GM12878 (cell line): Measurements from ENCODE around the gene CDK17. TPM values are rescaled to one million over a fixed set of nuclear protein-coding genes. Genes with fewer than 3 reads are reported as not detected.

ENCODE experiments used
- ATAC-seq: fragments of 200-7000 bp; cut with Tn5 transposase; 3 replicates; pipeline ENCODE4 v1.9.1; 2020; ENCODE audit warnings: mild to moderate bottlenecking, moderate library complexity
- BruUV-seq: library from RNA; stranded (reverse); fragments of 400-500 nt; replicated peaks from 2 replicates; lab custom pipeline; 2021; lab: Mats Ljungman, UMichigan
- CTCF ChIA-PET: fragments of 300-600 bp; sonication (Branson Sonifier 250); formaldehyde crosslinking; extraction: SDS; loops from one replicate; lab custom pipeline; 2021; ENCODE audit warnings: inconsistent platforms; lab: Yijun Ruan, JAX
- POLR2A ChIA-PET: fragments of 350-600 bp; formaldehyde crosslinking; extraction: SDS; loops from one replicate; lab custom pipeline; 2021; ENCODE audit warnings: inconsistent platforms; lab: Charles Lee
- RAD21 ChIA-PET: fragments of 300-600 bp; sonication (Branson Sonifier 250); formaldehyde crosslinking; loops from one replicate; lab custom pipeline; 2023; ENCODE audit warnings: antibody characterized with exemption; ENCODE audit not compliant: unreplicated experiment; lab: Charles Lee
- SMC1A ChIA-PET: fragments of 300-600 bp; sonication (Branson Sonifier 250); formaldehyde crosslinking; loops from one replicate; lab custom pipeline; 2023; ENCODE audit not compliant: unreplicated experiment, uncharacterized antibody; lab: Charles Lee
- DNase-seq: peaks from one replicate; pipeline ENCODE4 v3.0.0-alpha.2; 2011; ENCODE audit warnings: low read depth, low spot score
- FAIRE-seq: peaks from 3 replicates; lab custom pipeline; 2011; peaks lifted over from hg19 to GRCh38; lab: Jason Lieb, UNC
- H2AFZ ChIP-seq: 2 replicates; pipeline ENCODE4 v1.6.0; 2011; ENCODE audit warnings: low read depth, low read length, control low read depth; ENCODE audit not compliant: control insufficient read depth
- H3K27ac ChIP-seq: 2 replicates; pipeline ENCODE4 v1.5.1; 2011; ENCODE audit warnings: control low read depth; ENCODE audit not compliant: control insufficient read depth, insufficient read depth
- H3K27me3 ChIP-seq, 2 experiments: replicated peaks in 1 of 2; 2 replicates each; pipeline versions ENCODE4 v1.6.0 to v1.6.1; 2011; ENCODE audit warnings: low read length in 1 of 2; ENCODE audit not compliant: control insufficient read depth in 2 of 2, insufficient read depth in 2 of 2
- H3K36me3 ChIP-seq, 2 experiments: 2 replicates each; pipeline ENCODE4 v1.5.1; 2011; ENCODE audit warnings: low read length in 1 of 2; ENCODE audit not compliant: control insufficient read depth in 2 of 2, insufficient read depth in 2 of 2
- H3K4me1 ChIP-seq: 2 replicates; pipeline ENCODE4 v1.6.1; 2011; ENCODE audit warnings: mild to moderate bottlenecking, low read length, moderate library complexity, mixed read lengths; ENCODE audit not compliant: control insufficient read depth, insufficient read depth
- H3K4me2 ChIP-seq: 2 replicates; pipeline ENCODE4 v1.6.0; 2011; ENCODE audit warnings: control low read depth; ENCODE audit not compliant: control insufficient read depth, insufficient read depth
- H3K4me3 ChIP-seq: fragments of 200-600 bp; sonication (generic); 2 replicates; pipeline ENCODE4 v1.5.1; 2016
- H3K79me2 ChIP-seq: 2 replicates; pipeline ENCODE4 v1.6.0; 2011; ENCODE audit warnings: low read length; ENCODE audit not compliant: control insufficient read depth, insufficient read depth
- H3K9ac ChIP-seq: 2 replicates; pipeline ENCODE4 v1.8.0; 2011; ENCODE audit warnings: low read length, control low read depth, mixed read lengths; ENCODE audit not compliant: control insufficient read depth, insufficient read depth
- H3K9me3 ChIP-seq: replicated peaks from 3 replicates; pipeline ENCODE4 v1.5.1; 2011; ENCODE audit warnings: mild to moderate bottlenecking, low read length; ENCODE audit not compliant: control insufficient read depth, insufficient read depth
- H4K20me1 ChIP-seq: 2 replicates; pipeline ENCODE4 v1.6.0; 2011; ENCODE audit not compliant: control insufficient read depth, insufficient read depth
- ATF7 ChIP-seq: fragments of 450-650 bp; IDR thresholded peaks from 2 replicates; pipeline ENCODE4 v1.6.1; 2016; ENCODE audit warnings: low read depth, mild to moderate bottlenecking
- BCLAF1 ChIP-seq: fragments of 450-650 bp; IDR thresholded peaks from 2 replicates; pipeline ENCODE4 v1.6.1; 2017; ENCODE audit warnings: antibody characterized with exemption, mild to moderate bottlenecking, moderate library complexity
- KAT2A ChIP-seq: conservative IDR thresholded peaks from 2 replicates; pipeline ENCODE4 v1.6.1; 2011; ENCODE audit warnings: low read depth, low read length; ENCODE audit not compliant: control insufficient read depth
- NFYA ChIP-seq: IDR thresholded peaks from 2 replicates; pipeline ENCODE4 v1.6.1; 2011; ENCODE audit warnings: low read depth, mild to moderate bottlenecking, low read length, improper control_type of control experiment, borderline replicate concordance
- PAX5 ChIP-seq: IDR thresholded peaks from 2 replicates; pipeline ENCODE4 v1.6.1; 2011; ENCODE audit warnings: low read depth, low read length, borderline replicate concordance
- PRDM15 ChIP-seq: fragments of 450-650 bp; formaldehyde crosslinking; IDR thresholded peaks from 2 replicates; pipeline ENCODE4 v1.4.0; 2020; ENCODE audit warnings: mild to moderate bottlenecking, moderate library complexity
- RAD51 ChIP-seq: fragments of 450-650 bp; IDR thresholded peaks from 2 replicates; pipeline ENCODE4 v1.6.1; 2016; ENCODE audit warnings: moderate library complexity, mild to moderate bottlenecking, inconsistent platforms
- RFX5 ChIP-seq: IDR thresholded peaks from 2 replicates; pipeline ENCODE4 v1.6.1; 2011; ENCODE audit warnings: low read depth, low read length, improper control_type of control experiment
- SMAD1 ChIP-seq: fragments of 450-650 bp; IDR thresholded peaks from 2 replicates; pipeline ENCODE4 v1.6.1; 2018; ENCODE audit warnings: mild to moderate bottlenecking, low read depth; ENCODE audit not compliant: partially characterized antibody
- SMARCA5 ChIP-seq: fragments of 450-650 bp; IDR thresholded peaks from 2 replicates; pipeline ENCODE4 v1.6.1; 2017; ENCODE audit warnings: mild to moderate bottlenecking
- SP1 ChIP-seq: IDR thresholded peaks from one replicate; pipeline ENCODE4 v1.6.1; 2011; ENCODE audit warnings: low read depth, low read length
- SUZ12 ChIP-seq: fragments of 200-600 bp; sonication (generic); IDR thresholded peaks from one replicate; pipeline ENCODE4 v1.6.1; 2018; ENCODE audit warnings: antibody characterized with exemption, mild to moderate bottlenecking; ENCODE audit not compliant: unreplicated experiment
- WGBS: methylation state at CpG from one replicate; pipeline ENCODE4 v1.1.6; 2016; ENCODE audit warnings: low lambda C conversion rate; ENCODE audit not compliant: insufficient replicate concordance, insufficient coverage; ENCODE audit errors: missing lambda C conversion rate; 5-methylcytosine and 5-hydroxymethylcytosine counted together
- in situ Hi-C: fragments of 300-500 bp; cut with MboI; formaldehyde crosslinking; loops from 9 replicates; pipeline ENCODE4 v1.14.3; 2018; ENCODE audit warnings: mixed read lengths
- intact Hi-C: fragments of 100-400 bp; cut with micrococcal nuclease; formaldehyde crosslinking; loops from one replicate; pipeline ENCODE4 v1.14.2; 2022; ENCODE audit not compliant: unreplicated experiment
- polyA plus RNA-seq, 11 experiments: library from polyadenylated mRNA; depleted of rRNA in 4 of 11; unstranded in 6 of 11; stranded (reverse) in 5 of 11; fragments of >200 nt; fragmentation: Nextera tagmentation in 4 of 11; fragmentation: Illumina TruSeq in 1 of 11; extraction: Ambion mirVana in 4 of 11; extraction: Trizol in 1 of 11; gene quantifications; 1 replicate in 1 of 11; 2 replicates in 10 of 11; pipeline versions ENCODE4 v1.2.1 to v1.2.3, GENCODE V29; 2011 to 2016; ENCODE audit warnings: inconsistent platforms in 2 of 11, missing spikeins in 2 of 11, low read depth in 1 of 11
- total RNA-seq, 4 experiments: library from RNA; depleted of rRNA in 3 of 4; stranded (reverse); fragments of >200 nt in 3 of 4; fragmentation: Illumina TruSeq in 1 of 4; extraction: Trizol in 1 of 4; gene quantifications; 2 replicates each; pipeline versions ENCODE4 v1.2.1 to v1.2.3, GENCODE V29; 2013 to 2021
- TF ChIP-seq, protein P1 (sequence below), 3 experiments: IDR thresholded peaks in 2 of 3; conservative IDR thresholded peaks in 1 of 3; 2 replicates each; pipeline ENCODE4 v1.5.1; 2011; ENCODE audit warnings: low read depth in 3 of 3, low read length in 3 of 3, mild to moderate bottlenecking in 3 of 3, control low read depth in 2 of 3, moderate library complexity in 2 of 3, inconsistent platforms in 1 of 3, mixed read lengths in 1 of 3; ENCODE audit not compliant: control insufficient read depth in 2 of 3, insufficient read depth in 1 of 3; ENCODE audit errors: extremely low read depth in 1 of 3

CDK17 gene
- total and polyA plus RNA-seq, 10 of the 15 experiments (the other 5 are each of a cell fraction or from before 2014, with no cell fraction given) = 5.6 to 45.6 (median 18.3) TPM

GRCh38 chr12:96236221-96236822 lies 163.9 kb downstream of the CDK17 start:
- in situ Hi-C loops = no loop called here
- Histone ChIP-seq H3K4me2 (no peak overlapping the region), H3K79me2 (no peaks in the 10 kb centered on the region), H4K20me1 (no peaks in the 10 kb centered on the region), H3K4me3 (no peak overlapping the region), H3K4me1 (no peaks in the 10 kb centered on the region), H3K9me3 (no peaks in the 10 kb centered on the region), H2AFZ (no peak overlapping the region), H3K9ac (no peak overlapping the region), H3K27ac (no peak overlapping the region), H3K27me3 (no peaks in the 10 kb centered on the region)
- SMC1A ChIA-PET = no interaction called here
- CTCF ChIA-PET = interaction anchor here (0.7 kb wide), 1 partner anchor 36 kb away, joined by 3 read pairs; no protein-coding TSS in a partner anchor
- no peak for ATAC-seq
- no peak for DNase-seq
- 65% methylated on average over 18 of the region's 18 CpGs for WGBS
- FAIRE-seq = no peak
- intact Hi-C loops = no loop called here
- no TSS peak for BruUV-seq
- no peak for TF ChIP-seq SMAD1
- no peak for TF ChIP-seq SP1
- TF ChIP-seq SUZ12 = no peak
- no peak for TF ChIP-seq NFYA
- no peak for TF ChIP-seq PRDM15 (CRISPR knock-in tag)
- TF ChIP-seq RFX5 = no peak
- TF ChIP-seq PAX5 = no peak
- no peak for TF ChIP-seq RAD51
- no peak for TF ChIP-seq SMARCA5
- TF ChIP-seq, protein P1, sequence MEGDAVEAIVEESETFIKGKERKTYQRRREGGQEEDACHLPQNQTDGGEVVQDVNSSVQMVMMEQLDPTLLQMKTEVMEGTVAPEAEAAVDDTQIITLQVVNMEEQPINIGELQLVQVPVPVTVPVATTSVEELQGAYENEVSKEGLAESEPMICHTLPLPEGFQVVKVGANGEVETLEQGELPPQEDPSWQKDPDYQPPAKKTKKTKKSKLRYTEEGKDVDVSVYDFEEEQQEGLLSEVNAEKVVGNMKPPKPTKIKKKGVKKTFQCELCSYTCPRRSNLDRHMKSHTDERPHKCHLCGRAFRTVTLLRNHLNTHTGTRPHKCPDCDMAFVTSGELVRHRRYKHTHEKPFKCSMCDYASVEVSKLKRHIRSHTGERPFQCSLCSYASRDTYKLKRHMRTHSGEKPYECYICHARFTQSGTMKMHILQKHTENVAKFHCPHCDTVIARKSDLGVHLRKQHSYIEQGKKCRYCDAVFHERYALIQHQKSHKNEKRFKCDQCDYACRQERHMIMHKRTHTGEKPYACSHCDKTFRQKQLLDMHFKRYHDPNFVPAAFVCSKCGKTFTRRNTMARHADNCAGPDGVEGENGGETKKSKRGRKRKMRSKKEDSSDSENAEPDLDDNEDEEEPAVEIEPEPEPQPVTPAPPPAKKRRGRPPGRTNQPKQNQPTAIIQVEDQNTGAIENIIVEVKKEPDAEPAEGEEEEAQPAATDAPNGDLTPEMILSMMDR (IDR thresholded peaks at IDR 0.05 in 2 of 3, conservative IDR thresholded peaks at IDR 0.05 in 1 of 3; ENCODE audit: control insufficient read depth in 2 of 3, extremely low read depth in 1 of 3, insufficient read depth in 1 of 3, low read depth in 3 of 3, low read length in 3 of 3) = no peak
- no peak for TF ChIP-seq BCLAF1
- no peak for TF ChIP-seq KAT2A
- no peak for TF ChIP-seq ATF7
- TF ChIP-seq, all 136 proteins: peak for 0
- ChIA-PET POLR2A (no interaction called here), RAD21 (no interaction called here)
- peaks cover 0 to 2% of the 10 kb centered on the region in 2 experiments; a peak in 2 of 4 replicates for H3K36me3 ChIP-seq
